Astrocyte of the spinal cord (primary cell): Measurements from ENCODE around the gene TSPYL6.

Experiments used
- DNase-seq: peaks from one replicate; pipeline ENCODE4 v3.0.0; 2011; ENCODE audit warnings: low read depth, low spot score
- H3K4me3 ChIP-seq: 2 replicates; pipeline ENCODE4 v1.5.1; 2011; ENCODE audit warnings: low read depth, mild to moderate bottlenecking, low read length, moderate library complexity
- CTCF ChIP-seq: IDR thresholded peaks from 2 replicates; pipeline ENCODE4 v1.5.1; 2012; ENCODE audit warnings: low read depth, mild to moderate bottlenecking, low read length, inconsistent platforms
- in situ Hi-C: cut with HindIII; loops from 2 replicates; pipeline ENCODE4 v1.10.0; 2017; ENCODE audit warnings: low sequenced_read_pairs

Gene TSPYL6

GRCh38 chr2:54287532-54287931 lies 31.5 kb upstream of the TSPYL6 start:
- TF ChIP-seq CTCF: no peak
- H3K4me3 ChIP-seq: no peak overlapping the region
- in situ Hi-C loops: no loop called here
- no peak for DNase-seq

GRCh38 chr2:54285451-54285850 lies 29.4 kb upstream of the TSPYL6 start:
- TF ChIP-seq CTCF: no peak
- DNase-seq: no peak
- no peak overlapping the region for H3K4me3 ChIP-seq
- in situ Hi-C loops: no loop called here

- TF ChIP-seq CTCF: no peak
- no peak for DNase-seq
- in situ Hi-C loops: no loop called here
- no peak overlapping the region for H3K4me3 ChIP-seq
These were observed 28.8 kb upstream of the TSPYL6 start for GRCh38 chr2:54284826-54285225.

GRCh38 chr2:54279385-54279784 lies 23.4 kb upstream of the TSPYL6 start:
- no peak for DNase-seq
- H3K4me3 ChIP-seq: no peak overlapping the region
- in situ Hi-C loops: no loop called here
- peak; percentile 38 for TF ChIP-seq CTCF

GRCh38 chr2:54275541-54275940 lies 19.5 kb upstream of the TSPYL6 start:
- DNase-seq: no peak
- TF ChIP-seq CTCF: no peak
- in situ Hi-C loops: no loop called here
- no peak overlapping the region for H3K4me3 ChIP-seq

- TF ChIP-seq CTCF: no peak
- in situ Hi-C loops: no loop called here
- H3K4me3 ChIP-seq: no peak overlapping the region
- peak; percentile 78 for DNase-seq
These were observed 18.8 kb upstream of the TSPYL6 start for GRCh38 chr2:54274781-54275242.

- in situ Hi-C loops: no loop called here
- H3K4me3 ChIP-seq: no peak overlapping the region
- DNase-seq: no peak
- TF ChIP-seq CTCF: no peak
These were observed 16.0 kb upstream of the TSPYL6 start for GRCh38 chr2:54271843-54272627.
